Heart left ventricle (tissue), 16 donors: ENCODE results near the gene PCDHGA11. TPM values are rescaled to one million over a fixed set of nuclear protein-coding genes. Genes with fewer than 3 reads are reported as not detected.
"Not testable (repeated sequence)": the region's sequence is repeated elsewhere in the genome, so short reads cannot be mapped to it uniquely, and the experiment has no call there.

Source experiments
- ATAC-seq, 4 donors: fragments of 200-7000 bp; cut with Tn5 transposase; one replicate each; pipeline ENCODE4 v1.9.1; 2020 to 2022; ENCODE audit warnings: moderate library complexity in 4 of 4, mild to moderate bottlenecking in 3 of 4, moderate number of reproducible peaks in 1 of 4
- DNase-seq, 5 donors: peaks; one replicate each; pipeline ENCODE4 v3.0.0-alpha.2; 2020
- H3K27ac ChIP-seq, 12 donors: fragments of 200-600 bp; sonication (generic) in 4 of 12; one replicate each; pipeline versions ENCODE4 v1.5.0 to v1.8.0; 2016 to 2022; ENCODE audit warnings: mild to moderate bottlenecking in 2 of 12
- H3K27me3 ChIP-seq, 9 donors: fragments of 200-600 bp; sonication (generic) in 2 of 9; one replicate each; pipeline versions ENCODE4 v1.5.1 to v1.8.0; 2016 to 2022; ENCODE audit warnings: mild to moderate bottlenecking in 3 of 9
- H3K36me3 ChIP-seq, 9 donors: fragments of 200-600 bp; sonication (generic) in 2 of 9; one replicate each; pipeline versions ENCODE4 v1.5.0 to v1.8.0; 2018 to 2022; ENCODE audit warnings: mild to moderate bottlenecking in 2 of 9
- H3K4me1 ChIP-seq, 12 donors: fragments of 200-600 bp; sonication (generic) in 4 of 12; one replicate each; pipeline versions ENCODE4 v1.5.0 to v1.8.0; 2016 to 2022; ENCODE audit warnings: mild to moderate bottlenecking in 3 of 12
- H3K4me3 ChIP-seq, 12 donors: fragments of 200-600 bp; sonication (generic) in 4 of 12; one replicate each; pipeline versions ENCODE4 v1.5.0 to v1.8.0; 2017 to 2022; ENCODE audit warnings: mild to moderate bottlenecking in 9 of 12, moderate library complexity in 4 of 12
- H3K9me3 ChIP-seq, 12 donors: fragments of 200-600 bp; sonication (generic) in 4 of 12; one replicate each; pipeline versions ENCODE4 v1.5.0 to v1.8.0; 2016 to 2022; ENCODE audit warnings: mild to moderate bottlenecking in 1 of 12
- CTCF ChIP-seq, 12 donors: fragments of 200-600 bp; sonication (generic) in 4 of 12; IDR thresholded peaks; one replicate each; pipeline versions ENCODE4 v1.5.0 to v1.8.0; 2018 to 2022; ENCODE audit warnings: antibody characterized with exemption in 12 of 12, mild to moderate bottlenecking in 5 of 12
- POLR2A ChIP-seq, 2 donors: fragments of 450-650 bp; IDR thresholded peaks; one replicate each; pipeline ENCODE4 v1.6.1; 2017; ENCODE audit warnings: antibody characterized with exemption in 2 of 2, mild to moderate bottlenecking in 2 of 2, moderate library complexity in 2 of 2
- WGBS, 4 donors: extraction: QIAGEN DNeasy Blood & Tissue Kit in 2 of 4; methylation state at CpG; one replicate each; pipeline versions ENCODE4 v1.1.5 to v1.1.7; 2013 to 2018; 5-methylcytosine and 5-hydroxymethylcytosine counted together
- intact Hi-C, 10 donors: fragments of 100-400 bp; cut with DNase I; formaldehyde crosslinking; loops; one replicate each; pipeline versions ENCODE4 v1.11.1 to v1.14.2; 2022
- polyA plus RNA-seq, 2 donors: library from polyadenylated mRNA; stranded (reverse); fragments of 200-250 nt; gene quantifications; one replicate each; pipeline ENCODE4 v1.2.3, GENCODE V29; 2013
- total RNA-seq, 9 donors: library from RNA; depleted of rRNA in 2 of 9; stranded (reverse); fragments of >200 nt in 2 of 9; fragmentation: NEBNext Ultra II Directional in 3 of 9; extraction: Animal tissue kit (Norgen Biotek cat#: 25700) in 3 of 9; gene quantifications; one replicate each; pipeline versions ENCODE4 v1.1.0 to v1.2.4, GENCODE V29; 2016 to 2023
- donor health status: ischemic (EF 13 %, LVEDD 7.1; RV severe dilation, severe dysfunction).
- donor health status: healthy with polysubstance abuse.
- donor health status: DM: no; HTN: yes; CAD: no.
- donor health status: DM: no; HTN: no; CAD: no.
- donor health status: ischemic (EF 25% LVEDD 6.9; RV normal size, moderate dysfunction).
- donor health status: ischemic (EF 25% LVEDD 5.7; RV mildly dilated, moderate dysfunction).
- donor health status: healthy.
- donor health status: DM: yes; HTN: yes; CAD: no.
- donor health status: ischemic (EF 35%, LVEDD 5.7; RV mildly dilated, moderate dysfunction).
- donor health status: nonischemic (EF 11% LVEDD 7.7; RV severe dilation, severe dysfunction).
- donor health status: DM: yes; HTN: yes; CAD: no.
- donor health status: PGD.
- donor health status: ischemic (EF 29% LVEDD 5.4; RV normal size, mild dysfunction).
- donor health status: nonischemic (EF 23%, LVEDD 6.1; RV moderate dilation, normal function).

Gene PCDHGA11
- total and polyA plus RNA-seq, 11 donors, result 1.8 to 9.0 (median 5.0) TPM

GRCh38 chr5:141397756-141398551 lies 22.9 kb upstream of the PCDHGA11 start, which contains the start of gene PCDHGB5:
Gene PCDHGB5 (plus strand): TSS chr5:141397947. CDS start chr5:141398128, 181 bp downstream.
- WGBS, 4 donors, result 13 to 15% (median 14%) methylated on average over 25 to 26 of the region's 43 CpGs
- Histone ChIP-seq H3K9me3 (peaks cover 0 to 97% (median 62%) of the 10 kb centered on the region in 12 donors), H3K4me3 (peak within 1 kb of the TSS in 10 of 12 donors; percentile 32 to 51 (median 42)), H3K4me1 (peaks cover 0 to 12% (median 0%) of the 10 kb centered on the region in 12 donors), H3K27ac (peak within 1 kb of the TSS in 1 of 12 donors; percentile 20), H3K27me3 (peaks cover 0 to 36% (median 0%) of the 10 kb centered on the region in 9 donors)
- DNase-seq, result peak in 2 of 5 donors; percentile 70 to 78
- peak in 3 of 4 donors; percentile 88 to 96 (median 95) for ATAC-seq
- intact Hi-C loops, H3K36me3 ChIP-seq: not testable (repeated sequence)
- peak; percentile 40 to 72 (median 58) for TF ChIP-seq CTCF (IDR thresholded peaks at IDR 0.05)

GRCh38 chr5:141398608-141399007 lies 22.2 kb upstream of the PCDHGA11 start:
- peak in 1 of 12 donors; percentile 8 for TF ChIP-seq CTCF (IDR thresholded peaks at IDR 0.05)
- TF ChIP-seq POLR2A (IDR thresholded peaks at IDR 0.05), result no peak
- H3K36me3 ChIP-seq, result peaks cover 0 to 4% (median 0%) of the 10 kb centered on the region in 9 donors
- H3K4me3 ChIP-seq, result peak overlapping the region in 2 of 12 donors; percentile 19 to 26
- peaks cover 0 to 97% (median 59%) of the 10 kb centered on the region in 12 donors for H3K9me3 ChIP-seq
- H3K27me3 ChIP-seq, result peaks cover 0 to 42% (median 0%) of the 10 kb centered on the region in 9 donors
- WGBS, 4 donors, result 34 to 42% (median 39%) methylated on average over 14 to 15 of the region's 15 CpGs
- no peak overlapping the region for H3K27ac ChIP-seq
- intact Hi-C loops, result no loop called here
- H3K4me1 ChIP-seq, result peaks cover 0 to 12% (median 0%) of the 10 kb centered on the region in 12 donors
- no peak for DNase-seq
- peak in 2 of 4 donors; percentile 15 to 33 for ATAC-seq

GRCh38 chr5:141399555-141400258 lies 21.1 kb upstream of the PCDHGA11 start:
- Histone ChIP-seq H3K27ac (no peak overlapping the region), H3K4me3 (peak overlapping the region in 1 of 12 donors; percentile 4), H3K9me3 (peaks cover 0 to 97% (median 59%) of the 10 kb centered on the region in 12 donors), H3K36me3 (peaks cover 0 to 4% (median 0%) of the 10 kb centered on the region in 9 donors), H3K27me3 (peaks cover 0 to 43% (median 0%) of the 10 kb centered on the region in 9 donors), H3K4me1 (peaks cover 0 to 12% (median 0%) of the 10 kb centered on the region in 12 donors)
- intact Hi-C loops, result loop anchor here in 2 of 10 donors (10.0 kb wide), 2 partner anchors 55 to 155 kb away; partner anchors contain the start of genes PCDHB15 (in 1 of the 2) and PCDHGA3 (in 1 of the 2)
- 30 to 57% (median 34%) methylated on average over 18 to 61 of the region's 61 CpGs for WGBS, 4 donors
- ATAC-seq, result no peak
- TF ChIP-seq CTCF (IDR thresholded peaks at IDR 0.05), result no peak
- TF ChIP-seq POLR2A (IDR thresholded peaks at IDR 0.05), result no peak
- no peak for DNase-seq
